T1000 (cell line): ENCODE results near the gene MRPS26.
"Not testable (repeated sequence)": the region's sequence is repeated elsewhere in the genome, so short reads cannot be mapped to it uniquely, and the experiment has no call there.

Experiments used
- DNase-seq: peaks from one replicate; lab custom pipeline; 2025; ENCODE audit warnings: mixed read lengths; lab: John Stamatoyannopoulos, UW

The MRPS26 gene

DNA sequence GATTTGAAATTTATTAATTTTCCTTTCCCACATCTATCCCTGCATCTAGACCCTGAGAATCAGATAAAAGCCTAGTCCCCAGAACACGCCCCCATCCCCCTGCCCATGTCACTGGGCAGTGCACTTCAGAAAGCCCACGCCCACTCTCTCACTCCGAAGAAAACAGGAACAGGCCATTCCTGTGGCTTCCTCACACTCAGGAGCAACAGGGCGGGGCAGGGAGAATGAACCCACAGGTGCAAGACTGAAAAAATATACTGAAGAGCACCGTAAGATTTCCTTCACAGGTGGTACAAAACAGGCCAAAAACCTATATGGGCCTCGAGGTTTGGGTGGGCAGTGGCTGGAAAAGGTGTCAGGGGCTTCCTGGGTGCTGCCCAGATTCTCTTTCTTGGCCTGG lies 29.0 kb downstream of the MRPS26 start:
- no peak for DNase-seq

DNA sequence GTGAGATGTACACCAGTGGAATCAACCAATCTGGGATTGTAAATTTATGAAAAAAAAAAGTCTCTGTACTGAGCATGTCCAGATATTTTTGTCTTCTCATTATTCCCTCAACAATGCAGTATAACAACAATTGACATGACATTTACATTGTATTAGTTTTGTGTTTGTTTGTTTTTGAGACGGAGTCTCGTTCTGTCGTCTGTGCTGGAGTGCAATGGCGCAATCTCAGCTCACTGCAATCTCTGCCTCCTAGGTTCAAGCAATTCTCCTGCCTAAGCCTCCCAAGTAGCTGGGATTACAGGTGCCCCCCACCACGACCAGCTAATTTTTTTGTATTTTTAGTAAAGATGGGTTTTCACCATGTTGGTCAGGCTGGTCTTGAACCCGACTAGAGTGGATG lies 29.5 kb downstream of the MRPS26 start:
- DNase-seq, result not testable (repeated sequence)

DNA sequence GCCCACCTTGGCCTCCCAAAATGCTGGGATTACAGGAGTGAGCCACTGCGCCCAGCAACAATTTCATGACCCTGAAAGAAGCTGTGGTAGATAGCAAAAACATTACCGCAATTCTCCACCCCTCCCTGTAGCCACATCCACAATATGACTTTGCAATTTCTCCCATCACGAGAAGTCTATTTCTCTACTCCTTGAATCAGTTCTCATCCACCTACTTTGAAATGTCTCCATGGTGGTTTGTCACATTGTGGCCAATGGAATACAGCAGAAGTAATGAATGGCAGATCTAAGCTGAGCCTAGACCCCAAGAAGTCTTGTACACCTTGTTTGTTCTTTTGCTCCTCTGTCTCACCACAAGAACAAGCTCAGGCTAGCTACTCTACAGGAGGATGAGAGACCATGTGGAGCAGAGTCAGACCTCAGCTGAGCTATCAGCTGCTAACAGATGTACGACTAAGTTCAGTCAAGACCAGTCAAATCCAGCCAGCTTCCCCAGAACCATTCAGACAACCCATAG lies 31.8 kb downstream of the MRPS26 start:
- no peak for DNase-seq

- no peak for DNase-seq
These were observed 35.1 kb downstream of the MRPS26 start for GRCh38 chr20:3080939-3081388.

DNA sequence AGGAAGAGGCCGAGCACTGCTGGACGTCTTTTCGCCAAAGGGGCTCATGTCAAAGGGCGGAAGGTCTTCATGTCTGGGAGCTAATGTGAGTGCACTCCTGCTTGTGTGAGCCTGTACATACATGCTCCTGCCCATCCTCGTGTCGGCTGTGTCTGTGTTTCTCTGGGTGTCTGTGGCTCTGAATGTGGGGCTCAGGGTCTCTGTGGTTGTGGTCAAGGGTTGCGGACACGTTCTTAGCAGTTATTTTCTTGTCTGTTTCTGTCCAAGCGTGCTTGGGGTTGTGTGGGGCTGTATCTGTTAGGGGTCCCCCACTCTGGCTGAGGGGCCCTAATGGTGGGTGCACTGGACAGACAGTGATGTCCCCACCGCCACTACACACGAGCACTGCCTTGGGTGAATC lies 35.8 kb downstream of the MRPS26 start:
- DNase-seq, result no peak

DNA sequence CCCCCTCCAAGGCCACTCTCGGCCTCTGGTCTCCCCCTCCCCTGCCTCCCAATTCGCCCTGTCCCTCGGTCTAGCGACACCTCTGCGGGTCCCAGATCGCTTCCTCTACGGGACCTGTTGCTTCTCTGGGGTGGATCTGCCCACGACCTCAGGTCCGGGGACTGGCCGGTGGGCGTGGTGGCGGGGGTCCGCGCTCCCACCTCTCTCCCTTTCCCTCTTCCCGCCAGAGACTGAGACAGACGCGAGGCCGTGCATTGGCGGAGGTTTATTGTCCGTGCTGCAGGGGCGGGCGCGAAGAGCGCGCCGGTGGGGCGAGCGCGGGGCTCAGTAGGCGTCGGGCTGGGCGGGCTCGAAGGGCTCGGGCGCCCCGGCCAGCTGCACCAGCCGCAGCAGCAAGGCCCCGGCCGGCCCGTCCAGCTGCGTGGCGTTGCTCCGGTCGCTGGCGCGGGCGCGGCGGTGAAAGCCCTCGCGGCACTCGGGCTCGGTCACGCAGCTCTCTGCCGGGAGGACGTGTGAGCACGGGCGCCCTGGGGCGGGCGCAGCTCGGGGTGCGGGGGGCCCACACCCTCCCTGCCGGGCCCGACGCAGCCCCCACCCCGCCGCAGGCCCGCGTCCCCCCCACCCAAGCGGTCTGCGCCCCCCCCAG lies 36.6 kb downstream of the MRPS26 start:
- DNase-seq, result no peak

DNA sequence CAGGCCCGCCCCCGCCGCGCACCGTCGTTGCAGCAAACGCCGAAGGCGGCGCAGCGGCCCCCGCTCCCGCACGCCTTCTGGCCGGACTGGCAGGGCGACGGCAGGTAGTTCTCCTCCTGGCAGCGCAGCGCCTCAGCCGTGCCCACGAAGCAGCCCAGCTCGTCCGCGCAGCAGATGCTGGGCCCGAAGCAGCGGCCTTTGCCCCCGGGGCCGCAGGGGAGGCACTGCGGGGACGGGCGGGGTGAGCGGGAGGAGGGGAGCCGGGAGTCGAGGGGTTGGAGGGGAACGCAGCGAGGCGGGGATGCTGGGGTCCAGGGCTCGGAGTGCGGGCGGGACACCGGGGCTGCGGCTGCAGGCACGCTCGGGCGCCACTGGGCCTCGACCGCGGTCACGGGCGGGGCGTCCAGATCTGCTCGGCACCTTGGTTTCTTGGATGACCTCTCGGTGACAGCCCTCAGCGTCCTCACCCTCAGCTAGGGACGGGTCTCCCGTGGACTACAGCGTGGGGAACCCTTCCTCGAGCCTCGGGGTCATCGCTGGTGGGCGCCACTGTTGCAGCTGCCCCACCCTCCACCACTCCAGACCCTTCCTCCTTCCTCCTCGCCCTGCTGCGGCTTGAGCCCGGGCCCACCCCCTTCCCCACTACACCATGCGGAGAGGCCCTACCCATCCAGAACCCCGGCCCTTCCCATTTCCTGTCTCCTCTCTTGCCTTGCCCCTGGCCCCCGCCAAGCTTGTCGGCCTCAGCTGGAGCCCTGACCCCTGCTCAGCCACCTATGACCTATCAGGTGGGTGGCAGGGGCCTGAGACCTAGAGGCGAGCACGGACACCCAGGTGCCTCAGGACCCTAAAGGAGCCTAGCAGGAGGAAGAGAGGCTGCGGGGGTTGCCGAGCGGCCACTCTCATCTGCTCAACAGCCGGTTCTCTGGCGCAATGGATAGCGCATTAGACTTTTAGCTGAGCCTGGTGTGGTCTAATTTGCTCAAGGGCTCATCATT lies 37.4 kb downstream of the MRPS26 start:
- DNase-seq, result no peak

- no peak for DNase-seq
These were observed 38.6 kb downstream of the MRPS26 start, which contains the start of gene AVP for GRCh38 chr20:3084283-3084985. Gene AVP, minus strand, starts transcription at chr20:3084724. Its CDS starts 50 bp downstream, at chr20:3084674.

DNA sequence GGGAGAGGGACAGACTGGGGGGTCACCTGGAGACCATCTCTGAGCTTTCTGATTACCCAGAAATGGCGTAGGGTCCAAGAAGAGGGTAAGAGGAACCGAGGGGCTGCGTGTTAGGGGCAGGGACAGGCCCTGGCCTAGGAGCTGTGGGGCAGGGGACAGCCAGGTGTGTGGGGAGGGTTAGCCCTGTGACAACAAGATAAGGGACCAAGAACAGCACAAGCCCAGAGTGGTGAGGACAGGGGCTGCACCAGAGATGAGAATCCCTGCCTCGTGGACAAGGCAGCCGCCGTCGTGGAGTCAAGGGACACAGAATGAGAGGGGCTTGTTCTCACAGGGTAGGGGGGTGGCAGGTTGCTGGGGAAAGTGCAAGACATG lies 39.1 kb downstream of the MRPS26 start:
- no peak for DNase-seq

DNA sequence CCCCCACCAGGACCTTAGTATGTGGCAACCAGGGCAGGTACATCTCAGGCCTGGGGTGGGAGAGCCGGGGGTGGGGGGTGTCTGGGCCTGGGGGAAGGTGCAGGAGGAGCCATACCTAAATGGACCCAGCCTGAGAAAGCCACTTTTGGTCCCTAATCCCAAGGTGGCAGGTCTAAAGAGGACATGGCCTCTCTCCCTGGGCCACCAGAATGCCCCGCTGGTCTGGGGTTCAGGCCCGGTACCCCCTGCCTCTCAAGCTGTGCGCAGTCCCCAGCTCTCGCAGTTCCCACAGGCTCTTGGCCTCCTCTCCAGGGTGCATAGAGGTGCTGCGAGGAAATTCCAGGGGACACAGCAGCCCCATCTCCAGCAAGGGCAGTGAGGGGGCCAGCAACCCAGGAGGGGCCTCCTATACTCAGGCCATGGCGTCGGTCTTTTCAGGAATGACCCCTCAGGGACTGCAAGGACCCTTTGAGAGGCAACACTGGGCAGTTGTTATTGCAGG lies 39.8 kb downstream of the MRPS26 start:
- no peak for DNase-seq

DNA sequence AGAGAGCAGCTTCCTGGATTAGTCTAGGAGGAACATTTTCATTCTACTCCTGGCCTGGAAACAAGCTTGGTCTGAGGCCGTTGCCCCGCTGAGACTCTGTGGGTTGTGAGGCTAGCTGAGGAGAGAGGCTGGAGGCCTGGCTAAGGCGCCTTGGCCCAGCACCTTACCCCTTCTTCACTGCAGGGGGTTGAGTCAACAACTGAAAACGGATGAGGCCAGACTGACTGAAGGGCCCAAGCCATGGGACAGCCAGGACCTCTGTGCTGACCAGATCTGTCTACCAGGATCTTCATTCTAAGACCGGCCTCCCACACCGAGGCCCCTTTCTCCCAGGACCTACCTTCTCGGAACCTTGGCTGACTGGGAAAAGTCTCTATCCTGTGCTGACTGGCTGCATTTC lies 42.2 kb downstream of the MRPS26 start:
- DNase-seq, result no peak

- DNase-seq, result no peak
These were observed 44.7 kb downstream of the MRPS26 start for GRCh38 chr20:3090565-3090964.

- no peak for DNase-seq
These were observed 46.9 kb downstream of the MRPS26 start for GRCh38 chr20:3092611-3093379.

- no peak for DNase-seq
These were observed 48.1 kb downstream of the MRPS26 start for GRCh38 chr20:3093861-3094361.

GRCh38 chr20:3094848-3095629 lies 49.2 kb downstream of the MRPS26 start:
- DNase-seq, result no peak
